Kidney (tissue), 14 donors: ENCODE measurements around the gene LEKR1. TPM values are rescaled to one million over a fixed set of nuclear protein-coding genes. Genes with fewer than 3 reads are reported as not detected.

Source experiments
- DNase-seq, 5 donors: peaks; one replicate each; pipeline ENCODE4 v3.0.0-alpha.2; 2013 to 2020
- FAIRE-seq: peaks from 2 replicates; lab custom pipeline; 2012; peaks lifted over from hg19 to GRCh38; lab: Jason Lieb, UNC
- H3K27ac ChIP-seq, 2 donors: one replicate each; pipeline ENCODE4 v1.7.0; 2013; ENCODE audit warnings: low read depth in 2 of 2, low read length in 2 of 2, inconsistent platforms in 1 of 2
- H3K27me3 ChIP-seq: one replicate; pipeline ENCODE4 v1.7.1; 2013; ENCODE audit warnings: low read length, inconsistent platforms; ENCODE audit not compliant: control insufficient read depth, insufficient read depth
- H3K36me3 ChIP-seq, 3 donors: one replicate each; pipeline versions ENCODE4 v1.7.0 to v1.7.1; 2013; ENCODE audit warnings: low read length in 3 of 3, control low read depth in 1 of 3, inconsistent platforms in 1 of 3; ENCODE audit not compliant: insufficient read depth in 3 of 3, control insufficient read depth in 2 of 3
- H3K4me1 ChIP-seq, 3 donors: one replicate each; pipeline versions ENCODE4 v1.7.0 to v1.7.1; 2013; ENCODE audit warnings: low read length in 3 of 3, inconsistent platforms in 1 of 3, low read depth in 1 of 3; ENCODE audit not compliant: control insufficient read depth in 2 of 3, insufficient read depth in 2 of 3
- H3K4me3 ChIP-seq, 3 donors: one replicate each; pipeline versions ENCODE4 v1.7.0 to v1.8.1; 2013; ENCODE audit warnings: low read length in 3 of 3, control low read depth in 1 of 3, inconsistent platforms in 1 of 3
- H3K9ac ChIP-seq, 3 donors: one replicate each; pipeline versions ENCODE4 v1.7.0 to v1.7.1; 2013; ENCODE audit warnings: low read length in 3 of 3, control low read depth in 1 of 3, inconsistent platforms in 1 of 3
- H3K9me3 ChIP-seq, 3 donors: one replicate each; pipeline versions ENCODE4 v1.7.0 to v1.7.1; 2013; ENCODE audit warnings: low read length in 3 of 3, control low read depth in 1 of 3, inconsistent platforms in 1 of 3; ENCODE audit not compliant: control insufficient read depth in 2 of 3, insufficient read depth in 1 of 3
- CTCF ChIP-seq: IDR thresholded peaks from 3 replicates; pipeline ENCODE4 v1.5.1; 2012; ENCODE audit warnings: mild to moderate bottlenecking, moderate library complexity, borderline replicate concordance; ENCODE audit not compliant: insufficient read depth; ENCODE audit errors: extremely low read depth
- intact Hi-C: fragments of 100-400 bp; cut with DNase I; formaldehyde crosslinking; loops from one replicate; pipeline ENCODE4 v1.11.1; 2022
- polyA plus RNA-seq: library from polyadenylated mRNA; stranded (reverse); fragments of 350-450 nt; fragmentation: Illumina TruSeq; extraction: RNeasy Lipid Tissue Mini Kit (QIAGEN cat#74804); gene quantifications from one replicate; pipeline ENCODE4 v1.2.3, GENCODE V29; 2014; ENCODE audit warnings: low read depth, low replicate concordance; ENCODE audit not compliant: insufficient read depth
- total RNA-seq: library from RNA; stranded (reverse); fragmentation: NEBNext Ultra II Directional; extraction: Animal tissue kit (Norgen Biotek cat#: 25700); gene quantifications from one replicate; pipeline ENCODE4 v1.2.1, GENCODE V29; 2021
- donor health status: control.
- donor health status: control.
- donor health status: control.
- donor health status: control.
- donor health status: control.
- donor health status: DM: yes; HTN: yes; CAD: no.
- donor health status: Normal renal cell carcinoma (clear cell type).

LEKR1 gene
- total and polyA plus RNA-seq, 2 donors from 2014 or later, result 1.6 to 1.8 TPM

- Histone ChIP-seq H3K4me3 (no peak overlapping the region), H3K27me3 (no peaks in the 10 kb centered on the region), H3K9me3 (no peaks in the 10 kb centered on the region), H3K36me3 (no peaks in the 10 kb centered on the region), H3K27ac (no peak overlapping the region), H3K4me1 (peaks cover 0 to 7% (median 3%) of the 10 kb centered on the region in 3 donors), H3K9ac (no peak overlapping the region)
- no peak for FAIRE-seq
- DNase-seq, result no peak
- no peak for TF ChIP-seq CTCF
- intact Hi-C loops, result loop anchor here (10.0 kb wide), 1 partner anchor 404 kb away; the partner anchor contains the start of gene TIPARP
Observed at GRCh38 chr3:157078811-157079185, 252.6 kb downstream of the LEKR1 start.

GRCh38 chr3:157079676-157080369 is 253.7 kb downstream of the LEKR1 start:
- DNase-seq, result no peak

GRCh38 chr3:157081626-157082210 is 255.6 kb downstream of the LEKR1 start:
- Histone ChIP-seq H3K4me3 (no peak overlapping the region), H3K27me3 (no peaks in the 10 kb centered on the region), H3K9me3 (no peaks in the 10 kb centered on the region), H3K36me3 (no peaks in the 10 kb centered on the region), H3K4me1 (peaks cover 0 to 5% (median 3%) of the 10 kb centered on the region in 3 donors), H3K9ac (peak overlapping the region in 1 of 3 donors; percentile 42), H3K27ac (no peak overlapping the region)
- DNase-seq (peak; percentile 95 to 96 (median 95)), FAIRE-seq (no peak)
- intact Hi-C loops, result loop anchor here (10.0 kb wide), 1 partner anchor 53 kb away; no protein-coding TSS in a partner anchor
- TF ChIP-seq CTCF, result peak; percentile 96

More at GRCh38 chr3:157079676-157080369, 253.7 kb downstream of the LEKR1 start:
- H3K9ac ChIP-seq, result no peak overlapping the region
- peaks cover 0 to 7% (median 3%) of the 10 kb centered on the region in 3 donors for H3K4me1 ChIP-seq
- no peak for TF ChIP-seq CTCF
- no peak overlapping the region for H3K4me3 ChIP-seq
- H3K27me3 ChIP-seq, result no peaks in the 10 kb centered on the region
- H3K27ac ChIP-seq, result no peak overlapping the region
- no peaks in the 10 kb centered on the region for H3K36me3 ChIP-seq
- intact Hi-C loops, result loop anchor here (10.0 kb wide), 2 partner anchors 55 to 405 kb away; partner anchors contain the start of gene TIPARP
- no peaks in the 10 kb centered on the region for H3K9me3 ChIP-seq
- FAIRE-seq, result no peak
